NT2/D1 (cell line): ENCODE results near the gene ARFGAP2.

ENCODE experiments used
- YY1 ChIP-seq: IDR thresholded peaks from 2 replicates; pipeline ENCODE4 v1.6.1; 2011; ENCODE audit not compliant: insufficient read length, insufficient read depth
- ZNF274 ChIP-seq: IDR thresholded peaks from 2 replicates; pipeline ENCODE4 v1.6.1; 2011; ENCODE audit warnings: mild to moderate bottlenecking, low read depth, low read length

- TF ChIP-seq ZNF274 (no peak), YY1 (no peak)
These were observed 15.9 kb downstream of the ARFGAP2 start for GRCh38 chr11:47160753-47161133.
